K562 (cell line): ENCODE measurements around the gene HSDL2. TPM values are rescaled to one million over a fixed set of nuclear protein-coding genes. Genes with fewer than 3 reads are reported as not detected.

Source experiments
- CBFA2T3 ChIP-seq: fragments of 450-650 bp; IDR thresholded peaks from 2 replicates; pipeline ENCODE4 v1.6.1; 2017
- CBX5 ChIP-seq: IDR thresholded peaks from 2 replicates; pipeline ENCODE4 v1.6.1; 2014; ENCODE audit warnings: low read depth, borderline replicate concordance
- CHCHD3 ChIP-seq: fragments of 250-450 bp; sonication (Bioruptor Pico); IDR thresholded peaks from 2 replicates; pipeline ENCODE4 v2.1.2; 2022; ENCODE audit warnings: mild to moderate bottlenecking
- CREB5 ChIP-seq: fragments of 250-450 bp; sonication (Bioruptor Pico); IDR thresholded peaks from 2 replicates; pipeline ENCODE4 v1.5.0; 2020; ENCODE audit warnings: mild to moderate bottlenecking
- DEAF1 ChIP-seq: fragments of 450-650 bp; formaldehyde crosslinking; IDR thresholded peaks from 2 replicates; pipeline ENCODE4 v1.4.0; 2020; ENCODE audit warnings: mild to moderate bottlenecking, moderate library complexity
- DNMT1 ChIP-seq: fragments of 450-650 bp; IDR thresholded peaks from 2 replicates; pipeline ENCODE4 v1.6.1; 2016; ENCODE audit warnings: antibody characterized with exemption, mild to moderate bottlenecking
- ETS2 ChIP-seq: IDR thresholded peaks from 2 replicates; pipeline ENCODE4 v1.6.1; 2016; ENCODE audit warnings: borderline replicate concordance, missing genetic modification characterization, mild to moderate bottlenecking, moderate library complexity, missing compliant biosample characterization; ENCODE audit not compliant: poor library complexity, severe bottlenecking
- FOSL1 ChIP-seq: fragments of 200-800 bp; sonication (Bioruptor generic); conservative IDR thresholded peaks from 2 replicates; pipeline ENCODE4 v1.6.1; 2016; ENCODE audit warnings: missing genetic modification characterization, missing compliant biosample characterization
- FOXM1 ChIP-seq, 2 experiments: fragments of 450-650 bp in 1 of 2; sonication (generic) in 1 of 2; formaldehyde crosslinking in 1 of 2; IDR thresholded peaks; 2 replicates each; pipeline versions ENCODE4 v1.6.1 to v1.9.0; 2017 to 2022; ENCODE audit warnings: low read depth in 2 of 2, mild to moderate bottlenecking in 2 of 2, missing genetic modification reagents in 1 of 2, moderate library complexity in 1 of 2
- HDAC1 ChIP-seq, 2 experiments: fragments of 450-650 bp; IDR thresholded peaks; 2 replicates each; pipeline ENCODE4 v1.6.1; 2016 to 2017; ENCODE audit warnings: inconsistent platforms in 1 of 2, mild to moderate bottlenecking in 1 of 2, moderate library complexity in 1 of 2
- KLF10 ChIP-seq: fragments of 250-450 bp; sonication (Bioruptor Pico); IDR thresholded peaks from 2 replicates; pipeline ENCODE4 v1.6.1; 2021; ENCODE audit warnings: matching md5 sums
- MBD2 ChIP-seq: sonication (generic); IDR thresholded peaks from 2 replicates; pipeline ENCODE4 v1.6.1; 2016; ENCODE audit warnings: low read depth, borderline replicate concordance
- MEF2A ChIP-seq: IDR thresholded peaks from 2 replicates; pipeline ENCODE4 v1.6.1; 2011; ENCODE audit warnings: low read depth, mild to moderate bottlenecking, low read length, moderate library complexity; ENCODE audit not compliant: control insufficient read depth
- NCOA6 ChIP-seq: fragments of 450-650 bp; IDR thresholded peaks from 2 replicates; pipeline ENCODE4 v1.6.1; 2017; ENCODE audit warnings: mild to moderate bottlenecking
- PATZ1 ChIP-seq: fragments of 250-450 bp; sonication (Bioruptor Pico); IDR thresholded peaks from 2 replicates; pipeline ENCODE4 v1.5.0; 2020; ENCODE audit warnings: mild to moderate bottlenecking, borderline replicate concordance
- RFX5 ChIP-seq: IDR thresholded peaks from 2 replicates; pipeline ENCODE4 v1.6.1; 2011; ENCODE audit warnings: low read depth, mild to moderate bottlenecking, improper control_type of control experiment, low read length
- SMAD1 ChIP-seq: fragments of 150-350 bp; IDR thresholded peaks from 2 replicates; pipeline ENCODE4 v1.6.1; 2014; ENCODE audit warnings: low read length, low read depth; ENCODE audit not compliant: partially characterized antibody
- SREBF2 ChIP-seq: sonication (generic); formaldehyde crosslinking; IDR thresholded peaks from 2 replicates; pipeline ENCODE4 v1.4.0; 2020; ENCODE audit warnings: mild to moderate bottlenecking, missing genetic modification reagents
- TAF15 ChIP-seq: fragments of 200-400 bp; formaldehyde crosslinking; IDR thresholded peaks from 2 replicates; pipeline ENCODE4 v1.6.1; 2017; ENCODE audit warnings: mild to moderate bottlenecking, low read depth, low read length, moderate library complexity
- TGIF2 ChIP-seq: sonication (generic); formaldehyde crosslinking; IDR thresholded peaks from 2 replicates; pipeline ENCODE4 v1.8.1; 2022; ENCODE audit warnings: mild to moderate bottlenecking, missing genetic modification reagents, moderate library complexity
- ZC3H4 ChIP-seq: sonication (generic); formaldehyde crosslinking; IDR thresholded peaks from 2 replicates; pipeline ENCODE4 v1.9.0; 2021; ENCODE audit warnings: missing genetic modification reagents, borderline replicate concordance
- ZNF274 ChIP-seq: IDR thresholded peaks from 2 replicates; pipeline ENCODE4 v1.6.1; 2011; ENCODE audit warnings: low read depth, mild to moderate bottlenecking, low read length, moderate library complexity, borderline replicate concordance
- ZNF282 ChIP-seq: sonication (generic); formaldehyde crosslinking; IDR thresholded peaks from 2 replicates; pipeline ENCODE4 v1.8.1; 2023; ENCODE audit warnings: missing genetic modification reagents
- polyA plus RNA-seq, 8 experiments: library from polyadenylated mRNA; depleted of rRNA in 4 of 8; stranded (reverse) in 5 of 8; unstranded in 3 of 8; fragments of >200 nt; fragmentation: Nextera tagmentation in 2 of 8; fragmentation: Illumina TruSeq in 1 of 8; extraction: Ambion mirVana in 2 of 8; extraction: Trizol in 1 of 8; gene quantifications; 2 replicates each; pipeline versions ENCODE4 v1.2.1 to v1.2.3, GENCODE V29; 2011 to 2014; ENCODE audit warnings: inconsistent platforms in 1 of 8, missing spikeins in 1 of 8
- total RNA-seq, 7 experiments: library from RNA; depleted of rRNA in 6 of 7; stranded (reverse); fragments of >200 nt in 6 of 7; fragmentation: Illumina TruSeq in 2 of 7; extraction: Trizol in 2 of 7; gene quantifications; 2 replicates each; pipeline versions ENCODE4 v1.2.1 to v1.2.3, GENCODE V29; 2011 to 2021; ENCODE audit warnings: low replicate concordance in 1 of 7
- TF ChIP-seq, protein P1 (sequence below): fragments of 450-650 bp; IDR thresholded peaks from 2 replicates; pipeline ENCODE4 v1.6.1; 2017; ENCODE audit warnings: antibody characterized with exemption

HSDL2 gene
- total and polyA plus RNA-seq, 9 of the 15 experiments (the other 6 are each of a cell fraction or from before 2014, with no cell fraction given), result 22.8 to 74.1 (median 35.6) TPM

DNA sequence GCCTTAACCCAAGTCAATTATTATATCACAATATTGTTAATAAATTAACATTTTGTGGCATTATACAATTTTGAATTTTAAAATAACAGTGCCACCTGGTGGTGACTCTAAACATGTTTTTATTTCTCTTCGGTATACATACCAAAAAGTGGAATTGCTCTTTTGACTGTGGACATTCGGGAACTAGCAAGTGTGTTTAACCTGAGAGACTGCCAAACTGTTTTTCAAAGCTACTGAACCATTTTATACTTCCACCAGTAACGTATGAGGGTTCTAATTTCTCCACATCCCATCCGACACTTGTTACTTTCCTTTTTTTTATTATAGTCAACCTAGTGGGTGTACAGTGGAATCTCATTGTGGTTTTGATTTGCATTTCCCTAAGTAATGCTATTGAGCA lies 18.3 kb upstream of the HSDL2 start (continued):
- TF ChIP-seq DNMT1 (no peak), CREB5 (no peak), MEF2A (no peak), DEAF1 (CRISPR knock-in tag) (peak; percentile 73), FOSL1 (tag) (no peak), ETS2 (tag) (no peak), SREBF2 (no peak), ZNF274 (no peak), KLF10 (CRISPR knock-in tag) (no peak), RFX5 (0 out of 2 replicates have a peak, but pooled peaks have one; percentile 23), TAF15 (no peak), FOXM1 (IDR thresholded peaks at IDR 0.05; ENCODE audit: low read depth) (no peak), FOXM1 (CRISPR knock-in tag; IDR thresholded peaks at IDR 0.05; ENCODE audit: low read depth) (no peak), CBFA2T3 (no peak), ZNF282 (CRISPR knock-in tag) (no peak), MBD2 (no peak), NCOA6 (no peak), HDAC1 (IDR thresholded peaks at IDR 0.05) (no peak), TGIF2 (CRISPR knock-in tag) (no peak), CBX5 (no peak), ZC3H4 (CRISPR knock-in tag) (no peak), SMAD1 (no peak), PATZ1 (CRISPR knock-in tag) (no peak), CHCHD3 (CRISPR knock-in tag) (no peak)
- TF ChIP-seq, protein P1, sequence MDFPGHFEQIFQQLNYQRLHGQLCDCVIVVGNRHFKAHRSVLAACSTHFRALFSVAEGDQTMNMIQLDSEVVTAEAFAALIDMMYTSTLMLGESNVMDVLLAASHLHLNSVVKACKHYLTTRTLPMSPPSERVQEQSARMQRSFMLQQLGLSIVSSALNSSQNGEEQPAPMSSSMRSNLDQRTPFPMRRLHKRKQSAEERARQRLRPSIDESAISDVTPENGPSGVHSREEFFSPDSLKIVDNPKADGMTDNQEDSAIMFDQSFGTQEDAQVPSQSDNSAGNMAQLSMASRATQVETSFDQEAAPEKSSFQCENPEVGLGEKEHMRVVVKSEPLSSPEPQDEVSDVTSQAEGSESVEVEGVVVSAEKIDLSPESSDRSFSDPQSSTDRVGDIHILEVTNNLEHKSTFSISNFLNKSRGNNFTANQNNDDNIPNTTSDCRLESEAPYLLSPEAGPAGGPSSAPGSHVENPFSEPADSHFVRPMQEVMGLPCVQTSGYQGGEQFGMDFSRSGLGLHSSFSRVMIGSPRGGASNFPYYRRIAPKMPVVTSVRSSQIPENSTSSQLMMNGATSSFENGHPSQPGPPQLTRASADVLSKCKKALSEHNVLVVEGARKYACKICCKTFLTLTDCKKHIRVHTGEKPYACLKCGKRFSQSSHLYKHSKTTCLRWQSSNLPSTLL, result no peak
